ENCODE results near the gene RPP40. TPM values are rescaled to one million over a fixed set of nuclear protein-coding genes. Genes with fewer than 3 reads are reported as not detected.
A peak's percentile ranks its signal among the peaks of the same experiment; 100 is the strongest.
"Not testable (repeated sequence)": the region's sequence is repeated elsewhere in the genome, so short reads cannot be mapped to it uniquely, and the experiment has no call there.

RPP40 gene
- total RNA-seq, 1 donor from 2014 or later = 7.0 TPM

- DNase-seq = no peak
Measured at GRCh38 chr6:5014072-5014561, 10.3 kb upstream of the RPP40 start.

GRCh38 chr6:5012519-5012918 lies 8.7 kb upstream of the RPP40 start:
- DNase-seq = peak; percentile 45

GRCh38 chr6:5011346-5011745 lies 7.5 kb upstream of the RPP40 start:
- no peak for DNase-seq

- DNase-seq = peak; percentile 24
Measured at GRCh38 chr6:5007531-5007930, 3.7 kb upstream of the RPP40 start.

GRCh38 chr6:5006222-5006621 lies 2.4 kb upstream of the RPP40 start:
- no peak for DNase-seq

GRCh38 chr6:5005038-5005433 lies 1.2 kb upstream of the RPP40 start:
- DNase-seq = not testable (repeated sequence)

- DNase-seq = no peak
Measured at GRCh38 chr6:5004373-5005037, 668 bp upstream of the RPP40 start.

- no peak for DNase-seq
Measured at GRCh38 chr6:4999586-4999985, 4.3 kb downstream of the RPP40 start.

- DNase-seq = no peak
Measured at GRCh38 chr6:4997862-4998261, 6.0 kb downstream of the RPP40 start.

GRCh38 chr6:4994741-4995140 lies 9.1 kb downstream of the RPP40 start:
- no peak for DNase-seq

GRCh38 chr6:4987432-4987831 lies 16.4 kb downstream of the RPP40 start:
- DNase-seq = no peak

GRCh38 chr6:4986999-4987398 lies 16.8 kb downstream of the RPP40 start:
- no peak for DNase-seq

- no peak for DNase-seq
Measured at GRCh38 chr6:4983322-4983721, 20.5 kb downstream of the RPP40 start.

GRCh38 chr6:4981761-4982160 lies 22.1 kb downstream of the RPP40 start:
- no peak for DNase-seq

- DNase-seq = no peak
Measured at GRCh38 chr6:4979426-4979825, 24.4 kb downstream of the RPP40 start.

GRCh38 chr6:4977468-4977867 lies 26.4 kb downstream of the RPP40 start:
- DNase-seq = no peak

GRCh38 chr6:4975506-4975905 lies 28.3 kb downstream of the RPP40 start:
- DNase-seq = peak; percentile 45

- no peak for DNase-seq
Measured at GRCh38 chr6:4974962-4975361, 28.9 kb downstream of the RPP40 start.

- DNase-seq = peak; percentile 92
Measured at GRCh38 chr6:4973982-4974745, 29.7 kb downstream of the RPP40 start.

GRCh38 chr6:4973415-4973814 lies 30.4 kb downstream of the RPP40 start:
- no peak for DNase-seq

- DNase-seq = no peak
Measured at GRCh38 chr6:4972438-4972837, 31.4 kb downstream of the RPP40 start.

GRCh38 chr6:4971851-4972250 lies 32.0 kb downstream of the RPP40 start:
- DNase-seq = no peak

- peak; percentile 33 for DNase-seq
Measured at GRCh38 chr6:4970739-4971395, 33.0 kb downstream of the RPP40 start.
